ENCODE data around the gene CELF5. TPM values are rescaled to one million over a fixed set of nuclear protein-coding genes. Genes with fewer than 3 reads are reported as not detected.

Gene CELF5
- total RNA-seq, 1 experiment from 2014 or later, result 0.48 TPM

Other genes starting within 250 kb of the CELF5 start
- gene TLE6, start 247.1 kb upstream of the CELF5 start, total RNA-seq (2021), result 0.90 and 1.1 TPM in 2 replicates
- gene TLE2, start 195.4 kb upstream of the CELF5 start, total RNA-seq (2021), result 13.7 and 21.8 TPM in 2 replicates
- 210 and 217 TPM in 2 replicates for gene TLE5, start 162.2 kb upstream of the CELF5 start, total RNA-seq (2021)
- gene GNA11, start 130.3 kb upstream of the CELF5 start, total RNA-seq (2021), result 36.9 and 38.8 TPM in 2 replicates
- 14.2 and 16.3 TPM in 2 replicates for gene GNA15, start 88.6 kb upstream of the CELF5 start, total RNA-seq (2021)
- 0.37 and 0.83 TPM in 2 replicates for gene S1PR4, start 45.9 kb upstream of the CELF5 start, total RNA-seq (2021)
- gene NCLN, start 38.7 kb upstream of the CELF5 start, total RNA-seq (2021), result 46.0 and 61.4 TPM in 2 replicates
- gene NFIC, start 141.9 kb downstream of the CELF5 start, total RNA-seq (2021), result 71.1 and 75.6 TPM in 2 replicates

All from PC-9 (cell line).